Prostate gland (tissue), 2 donors: ENCODE data around the gene SCFD2. TPM values are rescaled to one million over a fixed set of nuclear protein-coding genes. Genes with fewer than 3 reads are reported as not detected.

ENCODE experiments used
- DNase-seq: peaks from one replicate; pipeline ENCODE4 v3.0.0-alpha.2; 2019; ENCODE audit warnings: low spot score
- H3K27ac ChIP-seq, 2 donors: fragments of 200-600 bp; sonication (generic); 2 replicates each; pipeline ENCODE4 v1.5.1; 2017 to 2019
- H3K27me3 ChIP-seq: fragments of 200-600 bp; sonication (generic); replicated peaks from 2 replicates; pipeline ENCODE4 v1.5.1; 2019; ENCODE audit not compliant: insufficient read depth
- H3K36me3 ChIP-seq, 2 donors: fragments of 200-600 bp; sonication (generic); 1 replicate in 1 of 2; 2 replicates in 1 of 2; pipeline versions ENCODE4 v1.5.1 to v1.8.1; 2017 to 2019
- H3K4me1 ChIP-seq: fragments of 200-600 bp; sonication (generic); replicated peaks from 2 replicates; pipeline ENCODE4 v1.5.1; 2019
- H3K4me3 ChIP-seq, 2 donors: fragments of 200-600 bp; sonication (generic); 2 replicates each; pipeline ENCODE4 v1.5.1; 2017 to 2019
- H3K9me3 ChIP-seq: fragments of 200-600 bp; sonication (generic); 2 replicates; pipeline ENCODE4 v1.5.1; 2017
- POLR2A ChIP-seq: fragments of 450-650 bp; IDR thresholded peaks from one replicate; pipeline ENCODE4 v1.6.1; 2016; ENCODE audit warnings: antibody characterized with exemption, mild to moderate bottlenecking
- POLR2AphosphoS5 ChIP-seq: sonication (generic); formaldehyde crosslinking; IDR thresholded peaks from one replicate; pipeline ENCODE4 v1.6.1; 2017; ENCODE audit warnings: antibody characterized with exemption
- WGBS: methylation state at CpG from one replicate; pipeline ENCODE4 v1.1.5; 2018; 5-methylcytosine and 5-hydroxymethylcytosine counted together
- intact Hi-C: fragments of 100-400 bp; cut with DNase I; formaldehyde crosslinking; loops from one replicate; pipeline ENCODE4 v1.14.2; 2022
- total RNA-seq, 2 donors: library from RNA; depleted of rRNA; stranded (reverse); fragments of >200 nt; gene quantifications; one replicate each; pipeline ENCODE4 v1.1.0, GENCODE V29; 2016
- TF ChIP-seq, protein P1 (sequence below), 4 experiments: fragments of 200-600 bp in 2 of 4; fragments of 450-650 bp in 2 of 4; sonication (generic) in 2 of 4; IDR thresholded peaks; 1 replicate in 3 of 4; 2 replicates in 1 of 4; pipeline ENCODE4 v1.5.1; 2016 to 2019; ENCODE audit warnings: antibody characterized with exemption in 4 of 4, mild to moderate bottlenecking in 2 of 4, moderate library complexity in 2 of 4

SCFD2 gene
- total RNA-seq, 2 donors from 2014 or later, result 10.7 to 21.1 TPM

DNA sequence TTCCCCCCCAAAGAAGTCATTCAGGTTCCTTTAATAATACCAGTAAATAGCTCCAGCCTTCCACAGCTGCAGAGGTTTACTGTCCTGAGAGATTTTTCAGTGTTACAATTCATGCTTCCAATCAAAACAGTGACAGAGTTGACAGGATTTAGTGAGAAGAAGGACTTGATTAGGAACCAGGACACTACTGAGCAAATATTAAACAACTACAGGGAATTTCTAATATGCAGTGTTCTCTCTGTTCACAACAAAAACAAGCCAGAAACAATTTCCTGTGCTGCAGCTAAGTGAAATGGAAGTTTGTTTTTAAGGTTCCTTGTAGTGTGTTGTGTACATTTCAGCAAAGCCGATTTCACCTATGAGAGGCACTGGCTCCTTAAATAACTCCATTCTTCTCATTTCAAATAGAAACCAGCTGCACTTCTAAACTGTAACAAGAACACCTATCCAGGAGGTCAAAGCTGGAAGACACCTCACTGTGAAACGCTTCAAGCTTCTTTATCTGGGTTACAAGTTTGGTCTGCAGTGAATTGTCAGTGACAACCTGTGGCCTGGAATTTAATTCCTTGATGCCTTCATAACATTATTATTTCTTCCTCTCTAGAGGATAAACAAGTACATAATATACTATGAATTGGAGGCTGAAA lies 354.5 kb downstream of the SCFD2 start:
- Histone ChIP-seq H3K9me3 (no peaks in the 10 kb centered on the region), H3K27ac (no peak overlapping the region), H3K4me1 (peaks cover 4% of the 10 kb centered on the region), H3K27me3 (no peaks in the 10 kb centered on the region), H3K4me3 (no peak overlapping the region), H3K36me3 (no peaks in the 10 kb centered on the region)
- no peak for DNase-seq
- 71% methylated on average over 2 of the region's 2 CpGs for WGBS
- intact Hi-C loops, result loop anchor here (5.0 kb wide), 1 partner anchor 1221 kb away; no protein-coding TSS in a partner anchor
- TF ChIP-seq, protein P1, sequence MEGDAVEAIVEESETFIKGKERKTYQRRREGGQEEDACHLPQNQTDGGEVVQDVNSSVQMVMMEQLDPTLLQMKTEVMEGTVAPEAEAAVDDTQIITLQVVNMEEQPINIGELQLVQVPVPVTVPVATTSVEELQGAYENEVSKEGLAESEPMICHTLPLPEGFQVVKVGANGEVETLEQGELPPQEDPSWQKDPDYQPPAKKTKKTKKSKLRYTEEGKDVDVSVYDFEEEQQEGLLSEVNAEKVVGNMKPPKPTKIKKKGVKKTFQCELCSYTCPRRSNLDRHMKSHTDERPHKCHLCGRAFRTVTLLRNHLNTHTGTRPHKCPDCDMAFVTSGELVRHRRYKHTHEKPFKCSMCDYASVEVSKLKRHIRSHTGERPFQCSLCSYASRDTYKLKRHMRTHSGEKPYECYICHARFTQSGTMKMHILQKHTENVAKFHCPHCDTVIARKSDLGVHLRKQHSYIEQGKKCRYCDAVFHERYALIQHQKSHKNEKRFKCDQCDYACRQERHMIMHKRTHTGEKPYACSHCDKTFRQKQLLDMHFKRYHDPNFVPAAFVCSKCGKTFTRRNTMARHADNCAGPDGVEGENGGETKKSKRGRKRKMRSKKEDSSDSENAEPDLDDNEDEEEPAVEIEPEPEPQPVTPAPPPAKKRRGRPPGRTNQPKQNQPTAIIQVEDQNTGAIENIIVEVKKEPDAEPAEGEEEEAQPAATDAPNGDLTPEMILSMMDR (IDR thresholded peaks at IDR 0.05), result no peak
- TF ChIP-seq POLR2AphosphoS5 (no peak), POLR2A (no peak)

DNA sequence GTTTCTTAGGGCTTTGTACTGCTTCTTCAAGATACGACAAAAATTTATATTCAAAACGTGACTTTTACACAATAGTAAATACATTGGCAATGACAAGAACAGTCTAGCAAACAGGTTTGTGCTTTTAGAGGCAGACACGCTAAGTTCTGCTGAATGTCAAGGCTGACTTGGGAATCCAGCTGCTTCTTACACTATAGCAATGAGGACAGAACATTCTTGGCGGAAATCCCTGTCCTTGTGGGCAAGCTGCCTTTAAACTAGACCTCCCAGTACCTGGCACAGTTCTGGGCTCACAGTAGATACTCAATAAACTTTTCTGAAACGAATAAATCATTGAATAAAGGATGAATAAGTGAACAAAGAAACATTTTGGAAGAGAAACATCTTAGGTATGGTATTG lies 355.5 kb downstream of the SCFD2 start:
- Histone ChIP-seq H3K4me3 (no peak overlapping the region), H3K27ac (no peak overlapping the region), H3K27me3 (no peaks in the 10 kb centered on the region), H3K36me3 (no peaks in the 10 kb centered on the region), H3K9me3 (no peaks in the 10 kb centered on the region), H3K4me1 (peaks cover 4% of the 10 kb centered on the region)
- peak; percentile 64 for DNase-seq
- 19% methylated on average over 5 of the region's 5 CpGs for WGBS
- intact Hi-C loops, result loop anchor here (5.0 kb wide), 1 partner anchor 1222 kb away; no protein-coding TSS in a partner anchor
- TF ChIP-seq POLR2A (no peak), POLR2AphosphoS5 (peak; percentile 67)

DNA sequence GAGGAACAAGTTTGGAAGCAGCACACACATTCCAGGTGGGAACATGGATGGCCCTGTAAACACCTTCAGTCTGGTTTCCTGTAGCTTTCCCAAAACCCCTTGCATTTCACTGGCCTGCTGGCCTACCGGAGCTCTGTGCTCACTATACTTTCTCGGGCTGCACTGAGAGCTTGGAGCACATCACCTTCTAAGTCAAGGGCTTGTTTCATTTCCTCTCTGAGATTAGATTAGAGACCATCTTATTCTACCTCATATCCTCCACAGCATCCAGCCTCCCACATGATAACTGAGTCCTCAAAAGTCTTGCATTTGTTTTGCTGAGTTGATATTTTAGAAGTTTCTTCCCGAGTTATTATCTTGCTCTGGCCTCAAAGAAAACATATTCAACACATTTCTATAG lies 356.0 kb downstream of the SCFD2 start:
- DNase-seq, result no peak
- no peaks in the 10 kb centered on the region for H3K36me3 ChIP-seq
- TF ChIP-seq, protein P1 (IDR thresholded peaks at IDR 0.05), result no peak
- TF ChIP-seq POLR2AphosphoS5 (no peak), POLR2A (no peak)
- no peaks in the 10 kb centered on the region for H3K9me3 ChIP-seq
- H3K4me3 ChIP-seq, result no peak overlapping the region
- peaks cover 4% of the 10 kb centered on the region for H3K4me1 ChIP-seq
- intact Hi-C loops, result loop anchor here (5.0 kb wide), 1 partner anchor 1222 kb away; no protein-coding TSS in a partner anchor
- 70% methylated on average over 3 of the region's 3 CpGs for WGBS
- H3K27me3 ChIP-seq, result no peaks in the 10 kb centered on the region
- peak overlapping the region in 1 of 2 donors; percentile 15 for H3K27ac ChIP-seq

GRCh38 chr4:53007024-53007423 lies 358.8 kb downstream of the SCFD2 start:
- Histone ChIP-seq H3K27me3 (no peaks in the 10 kb centered on the region), H3K9me3 (no peaks in the 10 kb centered on the region), H3K27ac (no peak overlapping the region), H3K4me1 (no peaks in the 10 kb centered on the region), H3K36me3 (no peaks in the 10 kb centered on the region), H3K4me3 (no peak overlapping the region)
- TF ChIP-seq POLR2AphosphoS5 (no peak), POLR2A (no peak)
- TF ChIP-seq, protein P1 (IDR thresholded peaks at IDR 0.05), result no peak
- 94% methylated on average over 4 of the region's 4 CpGs for WGBS
- no peak for DNase-seq
- intact Hi-C loops, result no loop called here

GRCh38 chr4:53005808-53006207 lies 360.1 kb downstream of the SCFD2 start:
- TF ChIP-seq POLR2A, result no peak
- no peak for TF ChIP-seq POLR2AphosphoS5
- TF ChIP-seq, protein P1 (IDR thresholded peaks at IDR 0.05), result no peak
- no peaks in the 10 kb centered on the region for H3K9me3 ChIP-seq
- no peaks in the 10 kb centered on the region for H3K4me1 ChIP-seq
- DNase-seq, result no peak
- WGBS, result 83% methylated on average over 3 of the region's 3 CpGs
- no peaks in the 10 kb centered on the region for H3K36me3 ChIP-seq
- intact Hi-C loops, result no loop called here
- H3K27ac ChIP-seq, result no peak overlapping the region
- no peak overlapping the region for H3K4me3 ChIP-seq
- H3K27me3 ChIP-seq, result no peaks in the 10 kb centered on the region
